ENCODE data around the gene MRC1.

- peak in 3 of 6 experiments; percentile 8 to 22 (median 8) for TF ChIP-seq CTCF (IDR thresholded peaks at IDR 0.05)
- TF ChIP-seq POLR2A (IDR thresholded peaks at IDR 0.05), result no peak
- no peak for TF ChIP-seq POLR2AphosphoS5 (IDR thresholded peaks at IDR 0.05)
These were observed 38.6 kb downstream of the MRC1 start for GRCh38 chr10:17847585-17848296.
